ENCODE results near the gene AQP2. TPM values are rescaled to one million over a fixed set of nuclear protein-coding genes. Genes with fewer than 3 reads are reported as not detected.

AQP2 gene, protein sequence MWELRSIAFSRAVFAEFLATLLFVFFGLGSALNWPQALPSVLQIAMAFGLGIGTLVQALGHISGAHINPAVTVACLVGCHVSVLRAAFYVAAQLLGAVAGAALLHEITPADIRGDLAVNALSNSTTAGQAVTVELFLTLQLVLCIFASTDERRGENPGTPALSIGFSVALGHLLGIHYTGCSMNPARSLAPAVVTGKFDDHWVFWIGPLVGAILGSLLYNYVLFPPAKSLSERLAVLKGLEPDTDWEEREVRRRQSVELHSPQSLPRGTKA
- not detected in 2 replicates for total RNA-seq

DNA sequence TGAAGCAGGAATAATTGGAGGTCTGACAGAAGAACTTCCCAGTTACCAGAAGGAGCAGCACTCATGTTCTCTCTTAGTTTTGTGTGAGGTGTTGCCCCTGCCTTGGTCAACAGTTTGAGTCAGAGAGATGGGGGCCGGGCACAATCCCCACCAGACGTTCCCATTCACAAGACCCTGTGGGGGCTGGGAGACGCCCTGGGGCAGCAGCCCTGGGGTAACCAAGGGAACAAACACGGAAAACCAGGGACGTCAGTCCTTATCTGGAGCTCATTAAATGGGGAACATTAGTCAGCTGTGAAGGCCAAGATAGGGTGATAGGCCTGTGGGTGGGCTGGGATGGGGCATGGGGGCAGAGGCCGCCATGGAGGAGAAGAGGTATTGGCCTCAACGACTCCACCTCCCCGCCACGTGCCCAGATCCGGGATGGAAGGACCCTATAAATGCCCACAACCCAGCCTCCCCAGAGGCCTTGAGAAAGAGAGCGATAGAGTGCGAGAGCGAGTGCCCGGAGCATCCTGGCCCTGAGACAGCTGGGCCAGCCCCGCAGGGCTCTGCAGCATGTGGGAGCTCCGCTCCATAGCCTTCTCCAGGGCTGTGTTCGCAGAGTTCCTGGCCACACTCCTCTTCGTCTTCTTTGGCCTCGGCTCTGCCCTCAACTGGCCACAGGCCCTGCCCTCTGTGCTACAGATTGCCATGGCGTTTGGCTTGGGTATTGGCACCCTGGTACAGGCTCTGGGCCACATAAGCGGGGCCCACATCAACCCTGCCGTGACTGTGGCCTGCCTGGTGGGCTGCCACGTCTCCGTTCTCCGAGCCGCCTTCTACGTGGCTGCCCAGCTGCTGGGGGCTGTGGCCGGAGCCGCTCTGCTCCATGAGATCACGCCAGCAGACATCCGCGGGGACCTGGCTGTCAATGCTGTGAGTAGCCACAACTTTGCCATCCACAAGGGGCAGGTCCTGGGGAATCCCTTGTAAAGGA, at the start of gene AQP2:
Gene AQP2 (plus strand): TSS at position 465 of the 979 bp plus-strand sequence. CDS start 94 bp downstream, at position 559.
- DNase-seq (ENCODE audit: extremely low read depth, low read depth, low spot score), result no peak

DNA sequence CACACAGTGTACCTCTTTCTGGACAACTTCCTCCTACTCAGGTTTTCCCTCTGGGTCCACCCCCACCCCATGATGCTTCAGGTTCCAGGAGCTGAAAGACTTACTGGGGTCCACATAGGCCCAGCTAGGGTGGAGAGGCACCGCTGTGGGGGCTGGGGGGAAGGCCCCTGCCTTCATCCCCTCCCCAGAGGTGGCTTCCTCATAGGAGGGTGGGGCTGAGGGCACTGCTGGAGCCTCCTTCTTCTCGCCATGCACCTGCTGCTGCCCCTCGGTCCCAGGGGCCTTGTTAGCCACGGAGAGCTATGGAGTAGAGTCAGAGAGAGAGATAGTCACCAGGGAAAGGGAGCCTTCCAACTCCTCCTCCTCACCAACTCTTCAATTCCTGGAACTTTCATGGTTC, 49.5 kb upstream of the AQP2 start:
- no peak for DNase-seq (ENCODE audit: extremely low read depth, low read depth, low spot score)

DNA sequence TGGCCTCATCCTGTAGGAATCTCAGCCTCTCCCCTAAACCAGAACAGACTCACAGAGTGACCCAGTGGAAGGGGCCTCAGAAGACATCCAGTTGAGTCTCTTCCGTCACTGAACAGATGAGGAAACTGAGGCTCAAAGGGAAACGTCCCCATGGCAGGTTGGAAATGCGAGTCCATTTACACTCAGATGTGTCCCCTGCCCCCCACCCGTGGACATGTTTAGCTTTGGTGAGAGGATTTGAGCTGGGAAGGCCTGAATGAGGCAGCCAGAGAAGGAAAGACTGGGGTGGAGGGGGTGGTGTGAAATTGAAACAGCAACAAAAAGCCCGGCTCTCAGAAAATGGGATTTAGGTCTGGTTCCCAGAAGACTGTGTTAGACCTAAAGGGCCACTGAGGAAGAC, 48.6 kb upstream of the AQP2 start:
- no peak for DNase-seq (ENCODE audit: extremely low read depth, low read depth, low spot score)

DNA sequence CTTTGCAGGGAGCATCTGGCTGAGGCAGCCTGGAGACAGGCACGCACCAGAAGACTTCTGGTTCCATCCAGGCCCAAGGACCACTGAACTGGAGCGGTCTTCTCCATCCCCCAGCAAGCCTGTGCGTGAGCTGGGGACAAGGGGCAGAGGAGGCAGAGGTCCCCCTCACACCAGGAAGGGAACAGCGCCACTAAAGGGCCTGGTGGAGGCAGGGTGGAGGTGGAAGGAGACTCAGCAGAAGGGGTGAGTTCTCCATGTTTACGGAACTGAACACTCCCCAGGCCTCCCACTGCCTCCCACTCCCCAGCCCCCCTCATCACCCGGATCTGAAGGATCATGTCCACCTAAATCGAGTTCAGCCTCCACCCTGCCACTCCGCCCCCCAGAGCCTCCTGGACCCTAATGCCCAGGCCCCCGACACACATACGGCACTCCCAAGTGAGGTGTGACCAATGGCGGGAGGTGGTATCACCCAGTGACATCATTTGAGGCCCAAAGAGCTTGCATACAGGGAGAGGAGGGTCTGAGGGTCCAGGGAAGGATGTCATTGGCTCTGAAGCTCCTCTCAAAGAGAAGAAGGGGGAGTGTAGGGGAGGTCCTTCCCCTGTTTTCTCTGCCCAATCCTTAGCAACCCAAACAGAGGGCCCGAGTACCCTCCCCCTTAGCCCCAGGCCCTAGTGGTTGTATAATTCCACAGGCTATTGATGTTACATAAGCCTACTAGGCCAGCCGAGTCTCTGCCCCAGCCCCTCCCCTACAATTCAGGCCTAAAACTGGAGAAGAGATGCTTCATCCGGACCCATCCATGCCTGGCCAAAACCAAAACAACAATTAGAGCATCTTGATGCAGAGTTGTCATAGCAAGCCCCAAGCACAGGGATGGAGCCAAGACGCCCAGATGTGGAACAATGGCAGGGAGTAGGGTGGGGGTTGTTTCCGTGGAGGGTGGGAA, 47.9 kb upstream of the AQP2 start:
- DNase-seq (ENCODE audit: extremely low read depth, low read depth, low spot score), result no peak

DNA sequence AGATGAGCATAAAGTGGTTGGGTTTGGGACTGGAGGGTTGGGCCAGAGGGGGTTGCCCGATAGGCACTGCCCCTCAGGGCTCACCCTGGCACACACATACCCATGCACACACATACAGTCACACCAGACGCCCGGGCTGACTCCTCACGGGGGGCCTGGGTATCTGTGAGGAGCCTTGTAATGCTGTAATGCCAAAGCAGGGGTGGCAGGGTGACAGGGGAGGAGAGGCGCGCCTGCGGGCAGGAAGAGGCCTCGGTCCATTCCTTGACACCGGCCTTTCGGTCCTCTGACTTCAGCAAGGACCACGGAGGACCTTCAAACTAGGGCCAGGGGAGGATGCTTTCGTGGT, 47.2 kb upstream of the AQP2 start:
- no peak for DNase-seq (ENCODE audit: extremely low read depth, low read depth, low spot score)

DNA sequence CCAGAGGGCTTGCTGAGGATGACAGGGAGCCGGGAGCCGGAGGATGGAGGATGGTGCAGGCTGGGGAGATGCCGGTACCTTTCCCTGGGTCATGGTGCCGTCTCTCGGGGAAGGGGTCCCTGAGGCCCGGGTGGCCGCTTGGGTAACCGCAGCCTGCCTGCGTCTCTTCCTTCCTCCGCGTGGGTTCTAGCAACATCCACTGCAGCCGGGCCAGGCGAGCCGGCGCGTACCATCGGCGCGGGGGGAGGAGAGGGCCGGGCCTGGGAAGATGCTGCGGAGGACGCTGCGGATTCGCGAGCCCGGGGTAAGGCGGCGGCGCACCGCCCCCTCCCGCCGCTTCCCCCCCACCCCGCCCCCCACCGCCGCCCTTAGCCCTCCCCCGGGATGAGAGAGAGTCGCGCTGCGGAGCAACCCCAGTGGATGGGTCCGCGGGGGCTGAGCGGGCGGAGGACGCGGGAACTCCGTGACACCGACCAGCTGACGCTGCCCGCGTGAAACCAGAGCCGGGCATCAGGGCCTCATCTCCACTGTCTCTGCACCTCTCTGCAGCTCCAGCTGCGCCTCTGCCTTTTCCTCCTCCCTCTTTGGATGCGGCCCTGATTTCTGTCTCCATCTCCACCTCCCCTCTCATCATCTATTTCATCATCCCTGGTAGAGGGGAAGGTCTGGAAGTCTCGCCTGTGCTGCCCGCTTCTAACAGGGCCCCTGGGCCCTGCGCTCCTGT, 46.7 kb upstream of the AQP2 start, which contains the start of gene FAIM2:
Gene FAIM2 (minus strand): TSS at position 201 of the 724 bp plus-strand sequence. CDS start 108 bp downstream, at position 93.
- DNase-seq (ENCODE audit: extremely low read depth, low read depth, low spot score), result no peak

DNA sequence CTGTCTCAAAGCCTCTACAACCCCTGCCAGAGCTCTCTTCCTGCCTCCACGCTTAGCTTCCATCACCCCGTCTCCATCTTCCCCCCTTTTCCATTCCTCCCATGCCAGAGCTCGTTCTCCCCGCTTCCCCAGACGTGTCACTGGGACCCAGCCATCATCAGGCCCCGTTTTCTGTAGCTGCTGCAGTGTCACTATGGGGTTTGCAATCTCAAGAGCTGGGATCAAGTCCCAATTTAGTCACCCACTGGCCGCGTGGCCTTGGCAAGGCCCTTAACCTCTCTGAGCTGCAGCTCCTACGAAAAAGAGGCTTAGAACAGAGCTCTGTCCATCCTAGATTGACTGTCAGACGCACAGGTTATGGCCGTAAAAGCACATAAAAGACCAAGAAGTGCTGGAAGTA, 45.9 kb upstream of the AQP2 start:
- DNase-seq (ENCODE audit: extremely low read depth, low read depth, low spot score), result no peak

DNA sequence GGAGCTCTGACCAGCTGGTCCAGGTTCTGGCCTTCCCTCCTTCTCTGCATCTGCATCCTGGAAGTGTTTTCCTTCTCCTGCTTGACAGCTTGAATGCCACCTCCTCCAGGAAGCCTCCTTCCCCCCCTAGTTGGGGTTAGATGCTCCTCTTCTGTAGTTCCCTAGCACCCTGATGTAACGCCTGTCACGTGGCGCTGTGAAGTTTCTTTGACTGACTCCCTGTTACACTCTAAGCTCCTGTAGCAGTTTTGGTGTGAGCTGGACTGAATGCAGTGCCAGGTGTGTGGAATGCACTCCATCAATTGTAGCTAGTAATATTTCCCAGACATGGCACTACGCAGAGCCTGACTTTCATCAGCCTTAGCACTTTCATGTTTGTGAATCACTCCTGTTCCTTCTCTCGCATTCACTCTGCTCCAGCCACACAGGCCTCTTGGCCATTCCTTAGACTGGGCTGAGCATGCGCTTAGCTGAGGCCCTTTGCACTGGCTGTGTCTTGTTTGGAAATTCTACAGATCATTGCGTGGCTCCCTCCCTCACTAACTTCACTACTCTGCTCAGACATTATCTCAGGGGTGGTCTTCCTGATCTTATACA, 44.7 kb upstream of the AQP2 start:
- no peak for DNase-seq (ENCODE audit: extremely low read depth, low read depth, low spot score)

DNA sequence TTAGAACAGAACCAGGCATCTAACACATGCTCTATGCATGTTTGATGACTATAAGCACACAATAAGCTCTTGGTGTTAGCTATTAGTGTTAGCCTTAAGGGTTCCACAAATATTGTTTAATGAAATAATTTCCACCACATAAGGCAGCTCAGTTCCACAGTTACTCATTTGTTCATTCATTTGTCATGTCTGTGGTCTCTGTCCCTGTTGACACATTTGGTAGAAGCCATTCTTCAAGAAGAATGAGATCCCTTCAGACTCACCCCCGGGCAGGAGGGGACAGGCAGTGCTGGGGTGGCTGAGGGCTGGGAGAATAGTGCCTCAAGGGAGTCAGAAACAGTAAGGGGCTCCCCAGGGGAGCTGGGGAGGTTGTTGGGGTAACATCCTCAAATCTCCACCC, 43.2 kb upstream of the AQP2 start:
- DNase-seq (ENCODE audit: extremely low read depth, low read depth, low spot score), result no peak

DNA sequence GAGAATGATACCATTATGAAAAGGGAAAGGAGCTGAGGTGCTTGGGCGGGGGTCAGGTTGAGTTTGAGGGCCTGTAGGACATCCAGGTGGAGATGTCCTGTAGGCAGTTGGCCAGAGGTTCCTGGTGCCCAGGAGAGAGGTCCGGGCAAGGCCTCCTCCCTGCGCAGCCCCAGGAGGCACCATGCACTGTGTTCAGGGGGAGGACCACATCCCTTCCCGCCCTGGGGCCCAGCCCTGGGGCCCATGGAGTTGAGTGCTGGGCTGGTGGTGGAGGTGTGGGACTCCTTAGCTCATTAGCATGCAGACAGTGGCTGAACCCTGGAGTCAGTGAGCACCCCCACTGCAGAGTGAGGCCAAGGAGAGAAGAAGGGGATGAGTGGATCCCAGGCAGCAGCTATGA, 41.2 kb upstream of the AQP2 start:
- DNase-seq (ENCODE audit: extremely low read depth, low read depth, low spot score), result no peak

DNA sequence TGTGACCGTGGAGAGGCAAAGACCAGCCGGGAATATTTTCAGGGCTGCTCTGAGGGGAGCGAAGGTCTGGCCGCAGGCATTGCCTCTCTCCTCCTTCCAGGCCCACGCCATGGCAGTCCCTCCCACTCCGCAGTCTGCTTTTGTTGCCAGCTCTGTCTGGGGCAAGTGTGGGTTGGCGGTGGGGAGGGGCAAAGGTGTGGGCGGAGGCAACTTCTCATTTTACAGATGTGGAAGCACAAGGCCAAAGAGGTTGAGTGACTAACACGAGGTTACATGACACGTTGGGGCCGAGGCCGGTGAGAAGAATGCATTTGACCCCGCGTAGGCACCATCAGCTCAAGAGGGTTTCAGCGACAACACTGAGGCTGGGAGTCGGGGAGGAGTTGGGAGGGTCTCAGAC, 40.7 kb upstream of the AQP2 start:
- no peak for DNase-seq (ENCODE audit: extremely low read depth, low read depth, low spot score)

DNA sequence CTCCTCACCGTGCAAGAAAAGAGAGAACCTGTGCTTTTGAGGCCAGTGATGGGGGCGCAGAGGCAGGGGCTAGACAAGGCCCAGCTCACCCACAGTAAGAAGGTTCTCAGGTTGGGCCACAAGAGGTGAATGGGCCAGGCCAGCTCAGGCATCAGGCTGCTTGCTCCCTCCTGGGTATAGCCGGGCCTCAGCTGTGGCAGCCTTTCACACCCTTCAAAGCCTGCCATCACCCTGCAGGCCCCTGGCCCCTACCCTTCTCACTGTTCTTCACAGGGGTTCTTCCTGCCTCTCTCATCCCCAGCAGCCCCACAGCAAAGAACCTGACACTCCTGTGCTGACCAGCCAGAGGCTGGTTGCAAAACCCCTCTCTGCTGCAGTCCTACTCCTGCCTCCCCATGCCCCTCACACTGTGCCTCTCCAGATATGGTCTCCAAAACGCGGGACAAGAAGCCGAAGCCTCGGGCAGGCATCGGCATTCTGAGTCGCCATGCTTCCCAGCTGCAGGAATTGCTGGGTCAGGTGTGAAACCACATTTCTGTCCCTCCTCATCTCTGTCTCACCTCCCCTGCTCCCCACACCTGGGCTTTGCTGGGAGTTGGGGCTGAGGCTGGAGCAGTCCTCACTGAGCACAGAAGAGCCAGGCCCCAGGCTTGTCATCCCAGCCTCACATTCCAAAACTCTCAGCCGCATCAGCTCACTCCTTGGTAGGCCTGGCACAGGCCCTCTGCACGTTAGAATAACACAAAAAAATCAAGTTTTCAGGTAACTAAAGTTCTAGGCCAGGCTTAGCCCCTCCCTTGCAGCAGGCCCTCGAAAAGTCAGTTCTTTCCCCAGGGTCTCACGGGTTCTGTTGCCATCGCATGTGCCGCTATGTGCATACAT, 40.0 kb upstream of the AQP2 start:
- DNase-seq (ENCODE audit: extremely low read depth, low read depth, low spot score), result no peak

DNA sequence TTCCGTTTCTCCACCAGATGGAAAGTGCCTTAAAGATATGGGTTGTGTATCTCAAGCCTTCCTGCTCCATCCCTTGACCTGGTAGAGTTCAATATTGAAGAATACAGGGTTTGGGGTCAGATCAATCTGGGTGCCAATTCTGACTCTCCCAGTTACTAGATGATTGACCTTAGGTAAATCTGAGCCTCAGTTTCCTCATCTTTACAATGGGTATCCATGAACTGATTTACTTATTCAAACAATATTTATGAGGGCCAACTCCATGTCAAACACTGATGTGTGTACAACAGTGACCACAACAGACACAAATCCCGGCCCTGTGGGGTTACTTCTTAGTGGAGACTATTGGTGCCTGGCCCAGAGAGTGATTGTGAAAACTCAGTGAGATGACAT, 39.3 kb upstream of the AQP2 start:
- no peak for DNase-seq (ENCODE audit: extremely low read depth, low read depth, low spot score)

DNA sequence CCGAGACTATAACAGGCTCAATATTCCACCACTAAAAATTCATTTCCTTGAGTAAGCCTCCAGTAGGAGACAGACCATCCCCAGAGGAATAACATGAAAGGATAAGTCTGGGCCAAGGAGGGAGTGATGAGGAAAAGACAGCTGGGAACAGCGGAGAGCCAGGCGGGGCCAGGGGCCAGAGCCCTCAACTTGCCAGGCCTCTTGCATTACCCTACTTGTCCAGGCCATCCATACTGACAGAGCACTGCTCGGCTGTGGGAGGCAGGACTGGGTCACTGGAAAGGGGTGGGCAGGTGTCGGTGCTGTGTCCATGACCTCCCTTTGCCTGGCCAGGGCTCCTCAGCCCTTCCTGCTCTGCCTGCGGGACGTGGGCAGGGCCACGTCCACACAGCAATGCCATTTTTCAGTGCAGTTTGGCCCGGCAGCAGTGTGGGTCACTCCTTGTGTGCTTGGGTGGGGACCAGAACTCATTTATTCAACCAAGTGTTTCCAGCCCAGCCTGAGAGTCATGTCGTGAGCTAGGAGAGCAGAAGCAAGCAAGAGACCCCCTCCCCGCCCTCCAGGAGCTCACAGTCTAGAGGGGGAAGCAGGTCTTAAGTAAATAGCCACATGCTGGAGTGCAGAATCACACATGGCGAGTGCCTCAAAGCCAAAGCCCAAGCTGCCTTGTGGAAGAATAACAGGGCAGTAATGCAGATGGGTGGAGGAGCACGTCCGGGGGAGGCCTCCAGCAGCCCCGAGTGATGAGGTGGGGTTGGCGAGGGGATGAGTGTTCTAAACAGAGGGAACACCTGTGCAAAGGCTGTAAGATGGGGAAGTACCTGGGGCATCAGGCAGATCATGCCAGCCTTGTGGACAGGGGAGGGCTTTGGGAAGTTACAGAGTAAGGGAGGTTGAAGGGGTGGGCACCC, 37.9 kb upstream of the AQP2 start:
- DNase-seq (ENCODE audit: extremely low read depth, low read depth, low spot score), result no peak

DNA sequence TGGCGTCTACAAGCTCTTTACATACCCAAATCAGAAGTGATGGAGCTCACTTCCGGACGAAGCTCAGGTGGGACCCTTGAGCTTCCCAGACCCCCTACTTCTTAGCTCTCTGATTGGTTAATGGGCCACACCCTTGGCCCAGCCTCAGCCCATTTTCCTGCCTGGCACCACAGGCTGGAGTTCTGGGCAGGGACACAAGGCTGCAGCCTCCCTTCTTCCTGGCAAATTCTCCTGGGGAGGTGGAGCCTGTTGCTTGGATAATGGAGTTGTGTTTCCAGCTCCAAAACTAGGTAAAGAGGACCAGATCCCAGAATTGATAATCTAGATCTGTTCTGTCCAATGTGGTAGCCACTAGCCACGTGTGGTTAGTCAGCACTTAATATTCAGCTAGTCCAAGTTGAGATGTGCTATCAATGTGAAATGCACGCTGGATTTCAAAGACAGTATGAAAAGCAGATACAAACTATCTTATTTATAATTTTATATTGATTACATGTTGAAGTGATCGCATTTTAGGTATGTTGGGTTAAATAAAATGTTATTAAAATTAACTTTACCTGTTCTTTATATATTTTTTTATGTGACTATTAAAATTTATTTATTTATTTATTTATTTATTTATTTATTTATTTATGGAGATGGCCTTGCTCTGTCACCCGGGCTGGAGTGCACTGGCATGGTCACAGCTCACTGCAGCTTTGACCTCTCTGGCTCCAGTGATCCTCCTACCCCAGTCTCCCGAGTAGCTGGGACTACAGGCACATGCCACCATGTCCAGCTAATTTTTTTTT, 34.2 kb upstream of the AQP2 start:
- DNase-seq (ENCODE audit: extremely low read depth, low read depth, low spot score), result no peak

DNA sequence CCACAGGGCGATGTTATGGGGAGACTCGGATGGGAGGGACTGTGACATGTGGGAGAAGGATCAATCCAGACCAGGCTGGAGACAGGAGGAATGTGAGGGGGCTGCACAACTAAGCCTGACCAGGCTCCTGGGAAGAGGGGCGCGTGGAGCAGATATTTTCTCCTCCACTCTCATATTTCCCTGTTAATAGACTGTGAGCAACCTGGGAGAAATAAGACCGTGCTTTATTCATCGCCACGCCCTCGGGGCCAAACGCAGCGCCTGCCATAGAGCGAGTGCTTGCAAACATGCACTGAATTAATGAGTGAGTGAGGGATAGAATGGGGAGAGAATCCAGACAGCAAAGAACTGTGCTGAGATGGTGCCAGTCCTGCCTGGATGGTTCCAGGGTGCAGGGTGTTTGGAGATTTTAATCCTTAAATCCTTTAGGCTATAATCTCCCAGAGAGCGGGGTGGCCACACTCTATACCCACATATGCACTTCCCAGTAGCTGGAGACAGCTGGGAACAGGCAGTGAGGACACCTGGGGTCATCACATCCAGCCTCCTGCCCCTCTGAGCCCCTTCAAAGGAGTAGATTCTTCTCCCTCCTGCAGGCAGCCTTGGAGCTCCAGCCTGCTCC, 33.3 kb upstream of the AQP2 start:
- DNase-seq (ENCODE audit: extremely low read depth, low read depth, low spot score), result no peak

DNA sequence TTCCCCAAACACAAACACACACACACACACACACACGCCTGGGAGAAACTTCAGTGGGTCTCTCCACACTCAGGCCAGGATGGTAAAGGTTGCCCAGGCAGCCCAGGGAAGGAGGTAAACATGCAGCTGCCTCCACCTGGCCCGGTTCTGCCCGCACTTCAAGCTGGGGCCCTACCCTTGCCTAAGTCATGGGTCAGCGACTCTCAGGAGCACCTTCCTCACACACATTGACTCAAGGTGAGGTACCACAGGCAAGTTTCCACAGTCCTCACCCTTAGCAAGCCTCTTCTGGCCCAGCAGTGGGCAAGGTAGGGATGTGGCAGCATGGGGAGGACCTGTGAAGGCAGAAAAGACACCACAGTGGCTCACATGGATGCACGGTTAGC, 32.8 kb upstream of the AQP2 start:
- no peak for DNase-seq (ENCODE audit: extremely low read depth, low read depth, low spot score)

All from glomerular endothelial cell (primary cell).